K562 (cell line): Measurements from ENCODE around the gene LAIR1. TPM values are rescaled to one million over a fixed set of nuclear protein-coding genes. Genes with fewer than 3 reads are reported as not detected.

Experiments used
- E2F1 ChIP-seq: sonication (generic); formaldehyde crosslinking; IDR thresholded peaks from 2 replicates; pipeline ENCODE4 v1.8.1; 2023; ENCODE audit warnings: mild to moderate bottlenecking, missing genetic modification reagents, moderate library complexity
- HDAC1 ChIP-seq, 2 experiments: fragments of 450-650 bp; IDR thresholded peaks; 2 replicates each; pipeline ENCODE4 v1.6.1; 2016 to 2017; ENCODE audit warnings: inconsistent platforms in 1 of 2, mild to moderate bottlenecking in 1 of 2, moderate library complexity in 1 of 2
- NKRF ChIP-seq: fragments of 450-650 bp; IDR thresholded peaks from 2 replicates; pipeline ENCODE4 v1.6.1; 2016; ENCODE audit warnings: borderline replicate concordance
- PRPF4 ChIP-seq: fragments of 200-400 bp; formaldehyde crosslinking; IDR thresholded peaks from one replicate; pipeline ENCODE4 v1.6.1; 2017; ENCODE audit warnings: low read length, low read depth, mild to moderate bottlenecking; ENCODE audit not compliant: insufficient read depth, poor library complexity, severe bottlenecking
- RFX1 ChIP-seq: fragments of 450-650 bp; IDR thresholded peaks from 2 replicates; pipeline ENCODE4 v1.6.1; 2016; ENCODE audit warnings: mild to moderate bottlenecking, moderate library complexity
- ZMIZ1 ChIP-seq, 2 experiments: fragments of 150-350 bp in 1 of 2; IDR thresholded peaks; 2 replicates each; pipeline ENCODE4 v1.6.1; 2012 to 2016; ENCODE audit warnings: low read depth in 2 of 2, low read length in 2 of 2, mild to moderate bottlenecking in 1 of 2, moderate library complexity in 1 of 2
- ZNF785 ChIP-seq: fragments of 250-450 bp; sonication (Bioruptor Pico); IDR thresholded peaks from 2 replicates; pipeline ENCODE4 v1.4.0; 2020; ENCODE audit warnings: mild to moderate bottlenecking
- polyA plus RNA-seq, 8 experiments: library from polyadenylated mRNA; depleted of rRNA in 4 of 8; stranded (reverse) in 5 of 8; unstranded in 3 of 8; fragments of >200 nt; fragmentation: Nextera tagmentation in 2 of 8; fragmentation: Illumina TruSeq in 1 of 8; extraction: Ambion mirVana in 2 of 8; extraction: Trizol in 1 of 8; gene quantifications; 2 replicates each; pipeline versions ENCODE4 v1.2.1 to v1.2.3, GENCODE V29; 2011 to 2014; ENCODE audit warnings: inconsistent platforms in 1 of 8, missing spikeins in 1 of 8
- total RNA-seq, 7 experiments: library from RNA; depleted of rRNA in 6 of 7; stranded (reverse); fragments of >200 nt in 6 of 7; fragmentation: Illumina TruSeq in 2 of 7; extraction: Trizol in 2 of 7; gene quantifications; 2 replicates each; pipeline versions ENCODE4 v1.2.1 to v1.2.3, GENCODE V29; 2011 to 2021; ENCODE audit warnings: low replicate concordance in 1 of 7

The LAIR1 gene
- total and polyA plus RNA-seq, 9 of the 15 experiments (the other 6 are each of a cell fraction or from before 2014, with no cell fraction given) = 0.12 to 0.54 (median 0.24) TPM; not detected in 6

GRCh38 chr19:54310543-54310942 lies 54.2 kb downstream of the LAIR1 start (continued):
- TF ChIP-seq NKRF (no peak), RFX1 (no peak), ZMIZ1 (IDR thresholded peaks at IDR 0.05; ENCODE audit: low read depth in 2 of 2, low read length in 2 of 2) (no peak), E2F1 (CRISPR knock-in tag) (no peak), ZNF785 (CRISPR knock-in tag) (no peak), PRPF4 (no peak), HDAC1 (IDR thresholded peaks at IDR 0.05) (no peak)
